ENCODE results near the gene AKT1S1. TPM values are rescaled to one million over a fixed set of nuclear protein-coding genes. Genes with fewer than 3 reads are reported as not detected.
A peak's percentile ranks its signal among the peaks of the same experiment; 100 is the strongest.

Gene AKT1S1
- total RNA-seq (2021; ENCODE audit: unreplicated experiment): 70.6 TPM
- 49.3 and 54.5 TPM in 2 replicates for polyA plus RNA-seq (2012)
- percentile 71 among the genes with signal in this experiment for Bru-seq, nascent RNA
- percentile 87 among the genes with signal in this experiment for BruChase-seq, experiment 1, labeled RNA remaining after a 6-hour chase
- BruChase-seq, experiment 2, labeled RNA remaining after a 2-hour chase: percentile 83 among the genes with signal in this experiment
- long read RNA-seq, partial matches to known transcripts: 1 of 24 reads
- long read RNA-seq, other reads (novel, unspliced or antisense): 17 of 24 reads

GRCh38 chr19:49877020-49877878 is at the start of gene AKT1S1, which contains the start of gene TBC1D17:
AKT1S1 (minus strand) TSS chr19:49877355; CDS start chr19:49873295, 4,060 bp downstream.
TBC1D17 (plus strand) TSS chr19:49877702; CDS start chr19:49877724, 22 bp downstream.
- peak within 1 kb of the TSS; percentile 79 to 89 for H3K4me3 ChIP-seq (replicated peaks in 1 of 2; ENCODE audit: low read depth in 1 of 2, low read length in 2 of 2)
- DNase-seq (ENCODE audit: low read depth, low spot score): peak; percentile 100
- POLR2A ChIA-PET: interaction anchor here (0.8 to 2.1 kb wide), 7 partner anchors 8 to 159 kb away, joined by 3 to 6 read pairs (median 4); no protein-coding TSS in a partner anchor
- intact Hi-C loops (cut with micrococcal nuclease): loop anchor here (1.0 kb wide), 1 partner anchor 8 kb away; no protein-coding TSS in a partner anchor
- H4K20me1 ChIP-seq (ENCODE audit: insufficient read depth): no peaks in the 10 kb centered on the region
- ATAC-seq: peak; percentile 73
- RAD21 ChIA-PET (ENCODE audit: low non-redundant PET in 1 of 2, low total read pairs in 2 of 2, uncharacterized antibody in 2 of 2, unreplicated experiment in 2 of 2): no interaction called here
- TF ChIP-seq ZBTB33 (IDR thresholded peaks at IDR 0.05; ENCODE audit: extremely low read depth, insufficient replicate concordance, low read length) (peak; percentile 82), YY1 (IDR thresholded peaks at IDR 0.05; ENCODE audit: extremely low read depth, insufficient replicate concordance, low read depth, low read length) (peak; percentile 94), TCF7L2 (IDR thresholded peaks at IDR 0.05; ENCODE audit: borderline replicate concordance, extremely low read depth, insufficient read depth, insufficient read length) (peak; percentile 54), RAD21 (IDR thresholded peaks at IDR 0.05; ENCODE audit: low read depth) (no peak), POLR2A (IDR thresholded peaks at IDR 0.05; ENCODE audit: borderline replicate concordance, extremely low read depth, insufficient read depth, insufficient read length) (peak; percentile 26), CTCF (IDR thresholded peaks at IDR 0.05 in 2 of 3, conservative IDR thresholded peaks at IDR 0.05 in 1 of 3; ENCODE audit: borderline replicate concordance in 1 of 3, insufficient read depth in 1 of 3, low read depth in 2 of 3, low read length in 2 of 3) (no peak), POLR2AphosphoS5 (IDR thresholded peaks at IDR 0.05; ENCODE audit: low read depth, low read length) (peak; percentile 73), ZFX (IDR thresholded peaks at IDR 0.05) (peak; percentile 81), CEBPB (IDR thresholded peaks at IDR 0.05; ENCODE audit: low read depth) (no peak)
- peaks cover 2 to 8% of the 10 kb centered on the region in 2 experiments; a peak in 2 of 4 replicates for H3K36me3 ChIP-seq (ENCODE audit: control insufficient read depth in 1 of 2, insufficient read depth in 2 of 2, low read length in 2 of 2)
- no TSS peak for BruUV-seq (replicated peaks)
- H3K4me1 ChIP-seq (ENCODE audit: control insufficient read depth in 1 of 2, insufficient read depth in 2 of 2, low read length in 2 of 2): peaks cover 11 to 28% of the 10 kb centered on the region in 2 experiments
- peak within 1 kb of the TSS; percentile 76 for H2AFZ ChIP-seq (ENCODE audit: low read depth, low read length, poor library complexity, severe bottlenecking)
- H3K9ac ChIP-seq (ENCODE audit: low read length): peak within 1 kb of the TSS; percentile 93
- H3K4me2 ChIP-seq (ENCODE audit: low read length): peak within 1 kb of the TSS; percentile 99
- CTCF ChIA-PET: no interaction called here
- no peaks in the 10 kb centered on the region for H3K27me3 ChIP-seq (ENCODE audit: insufficient read depth, low read length)
- H3K27ac ChIP-seq (ENCODE audit: low read depth, low read length): peak within 1 kb of the TSS; percentile 98
- H3K9me2 ChIP-seq (ENCODE audit: insufficient read depth): no peaks in the 10 kb centered on the region
- peaks cover 32% of the 10 kb centered on the region for H3K79me2 ChIP-seq (ENCODE audit: insufficient read depth, low read length)
- no peaks in the 10 kb centered on the region for H3K9me3 ChIP-seq (ENCODE audit: control insufficient read depth in 1 of 2, insufficient read depth in 1 of 2, low read depth in 1 of 2, low read length in 2 of 2)
